GM12875 (cell line): Measurements from ENCODE around the gene DOCK3.

Experiments
- H3K4me3 ChIP-seq: one replicate; pipeline ENCODE4 v1.5.1; 2011; ENCODE audit warnings: low read depth, low read length, control low read depth
- CTCF ChIP-seq: IDR thresholded peaks from 2 replicates; pipeline ENCODE4 v1.5.1; 2011; ENCODE audit warnings: low read depth, mild to moderate bottlenecking, control low read depth, inconsistent platforms, low read length, moderate library complexity, borderline replicate concordance; ENCODE audit not compliant: insufficient read depth

The DOCK3 gene

GRCh38 chr3:50674349-50675178 is at the start of gene DOCK3:
Gene DOCK3, plus strand, starts transcription at chr3:50674927. Its CDS starts 337 bp downstream, at chr3:50675264.
- no peak for TF ChIP-seq CTCF
- H3K4me3 ChIP-seq, result no peak within 1 kb of the TSS

GRCh38 chr3:50625231-50626182 is 49.2 kb upstream of the DOCK3 start:
- TF ChIP-seq CTCF, result no peak
- H3K4me3 ChIP-seq, result no peak overlapping the region

- no peak for TF ChIP-seq CTCF
- no peak overlapping the region for H3K4me3 ChIP-seq
Measured at GRCh38 chr3:50626401-50626800, 48.3 kb upstream of the DOCK3 start.

GRCh38 chr3:50627407-50628051 is 47.2 kb upstream of the DOCK3 start:
- peak; percentile 38; the same call in 1 of the 2 replicates for TF ChIP-seq CTCF
- H3K4me3 ChIP-seq, result no peak overlapping the region

- TF ChIP-seq CTCF, result no peak
- no peak overlapping the region for H3K4me3 ChIP-seq
Measured at GRCh38 chr3:50628601-50629000, 46.1 kb upstream of the DOCK3 start.

GRCh38 chr3:50630394-50630793 is 44.3 kb upstream of the DOCK3 start:
- no peak overlapping the region for H3K4me3 ChIP-seq
- no peak for TF ChIP-seq CTCF
